Measurements from ENCODE around the gene PBRM1.

The PBRM1 gene

DNA sequence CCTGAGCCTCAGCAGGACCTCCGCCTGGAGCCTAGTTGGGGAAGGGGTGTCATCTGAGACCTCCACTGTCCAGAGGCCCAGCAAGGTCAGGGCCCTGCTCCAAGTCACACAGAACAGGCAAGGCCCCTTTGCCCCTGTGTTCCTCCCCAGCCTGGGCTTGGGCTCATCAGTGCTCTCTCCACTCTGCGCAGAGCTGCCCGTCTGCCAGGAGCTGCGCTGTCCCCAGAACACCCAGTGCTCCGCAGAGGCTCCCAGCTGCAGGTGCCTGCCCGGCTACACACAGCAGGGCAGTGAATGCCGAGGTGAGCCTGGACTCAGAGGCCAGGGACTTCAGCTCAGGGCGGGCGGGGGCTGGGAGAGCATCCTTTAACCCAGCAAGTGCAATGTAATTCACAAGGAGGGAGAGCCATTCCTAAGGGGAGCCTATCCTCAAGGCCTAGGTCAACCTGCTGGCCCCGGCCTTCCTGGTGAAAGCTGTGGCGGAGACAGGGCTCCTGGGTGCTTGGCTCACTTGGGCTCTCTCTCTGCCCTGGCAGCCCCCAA lies 182.8 kb downstream of the PBRM1 start:
- DNase-seq = no peak

DNA sequence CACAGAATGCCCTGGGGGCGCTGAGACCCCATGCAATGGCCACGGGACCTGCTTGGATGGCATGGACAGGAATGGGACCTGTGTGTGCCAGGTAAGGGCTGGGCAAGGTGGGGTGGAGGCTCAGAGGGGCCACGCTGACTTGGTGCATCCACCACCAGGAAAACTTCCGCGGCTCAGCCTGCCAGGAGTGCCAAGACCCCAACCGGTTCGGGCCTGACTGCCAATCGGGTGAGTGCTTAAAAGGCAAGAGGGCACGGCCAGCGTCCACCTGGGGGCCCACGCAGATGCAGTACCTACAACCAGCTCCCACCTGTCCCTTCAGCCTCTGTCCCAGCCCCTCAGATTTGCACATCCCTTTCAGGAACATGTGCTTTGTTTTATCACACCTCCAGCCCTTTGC lies 183.7 kb downstream of the PBRM1 start:
- no peak for DNase-seq

DNA sequence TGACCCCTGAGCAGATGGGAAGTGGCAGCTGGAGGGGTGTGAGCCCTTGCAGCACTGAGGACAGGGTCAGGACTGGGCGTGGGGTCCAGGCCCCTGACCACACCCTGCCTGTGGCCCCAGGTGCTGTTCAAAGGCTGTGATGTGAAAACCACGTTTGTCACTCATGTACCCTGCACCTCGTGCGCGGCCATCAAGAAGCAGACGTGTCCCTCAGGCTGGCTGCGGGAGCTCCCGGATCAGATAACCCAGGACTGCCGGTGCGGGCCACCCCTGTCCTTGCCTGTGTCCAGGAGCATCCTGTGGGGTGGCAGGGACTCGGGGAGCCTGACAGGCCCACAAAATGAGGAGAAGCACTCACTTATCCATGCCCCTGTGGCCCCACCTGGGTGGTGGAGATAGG lies 184.7 kb downstream of the PBRM1 start:
- DNase-seq = no peak

DNA sequence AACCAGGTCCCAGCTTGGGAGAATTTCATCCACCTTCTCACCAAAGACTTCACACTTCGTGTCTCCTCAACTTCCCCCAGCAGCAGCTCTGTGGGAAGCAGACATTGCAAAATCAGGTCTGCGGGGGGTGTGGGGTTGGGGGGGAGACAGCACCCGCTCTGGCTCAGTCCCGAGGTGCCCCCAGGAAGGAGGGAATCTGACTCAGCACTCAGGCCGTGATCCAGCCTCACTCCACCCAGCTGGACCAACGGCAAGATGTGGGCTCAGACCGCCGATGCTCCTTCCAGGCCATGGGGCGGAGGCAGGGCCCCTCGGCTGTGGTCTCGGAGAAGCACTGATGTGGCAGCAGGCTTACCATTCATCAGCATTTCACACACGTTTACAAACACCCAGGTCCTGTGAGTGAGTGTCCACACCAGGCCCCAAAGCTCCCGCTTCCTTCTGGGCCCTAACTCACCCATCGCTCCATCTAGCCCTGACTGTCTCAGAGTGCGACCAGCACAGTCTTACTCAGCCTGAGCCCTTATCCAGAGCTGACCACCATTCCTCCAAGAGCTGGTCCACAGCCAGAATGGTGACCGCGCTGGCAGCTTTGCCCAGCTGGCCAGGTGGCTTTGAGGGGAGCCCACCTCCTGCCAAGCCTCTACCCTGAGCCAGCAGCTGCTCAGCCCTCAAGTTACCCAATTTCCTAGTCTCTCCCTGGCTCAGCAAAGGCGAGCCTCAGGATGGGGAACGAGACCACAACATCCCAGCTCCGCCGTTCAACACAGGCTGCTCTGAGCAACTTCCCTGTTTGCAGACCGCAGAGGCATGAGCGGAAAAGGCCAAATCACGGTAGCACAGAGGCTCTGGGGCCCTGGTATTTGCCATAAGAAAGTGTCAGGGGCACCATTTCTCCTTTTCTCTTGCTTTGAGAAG lies 187.3 kb downstream of the PBRM1 start:
- DNase-seq = peak; percentile 29 to 60

DNA sequence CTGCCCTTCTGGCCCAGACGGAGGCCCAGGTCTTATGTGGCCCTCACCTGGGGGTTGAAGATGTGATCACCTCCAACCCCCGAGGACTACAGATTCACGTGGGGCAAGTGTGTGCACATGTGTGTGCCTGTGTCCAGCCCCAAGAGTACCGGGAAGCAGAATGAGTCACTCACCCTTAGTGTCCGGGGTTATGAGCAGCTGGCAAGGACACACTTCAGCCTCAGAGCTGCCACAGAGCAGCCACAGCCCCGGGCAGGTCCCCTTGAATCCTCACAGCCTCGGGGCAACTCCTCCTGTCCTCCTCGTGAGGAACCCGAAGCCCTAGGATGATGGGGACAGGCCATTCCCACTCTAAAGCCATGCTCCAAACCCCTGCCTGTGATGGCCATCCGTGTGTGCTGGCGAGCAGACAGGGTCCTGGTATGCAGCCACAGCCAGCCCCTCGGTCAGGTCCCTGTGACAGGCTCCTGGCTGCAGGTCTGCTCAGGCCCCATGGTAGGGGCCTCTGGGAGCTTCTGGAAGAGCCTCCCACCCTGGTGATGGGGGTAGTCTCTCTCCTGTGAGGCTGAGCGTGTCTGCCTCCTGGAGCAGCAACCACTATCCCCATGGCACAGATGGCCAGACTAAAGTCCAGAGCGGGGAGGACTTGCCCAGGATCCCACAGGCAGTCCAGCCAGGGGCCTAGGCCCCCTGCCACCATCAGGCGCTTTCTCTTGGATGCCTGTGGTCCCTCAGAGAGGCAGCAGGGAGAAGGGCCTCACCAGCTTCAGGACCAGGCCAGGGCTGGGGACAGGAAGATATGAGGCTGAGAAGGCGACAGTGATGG lies 189.7 kb downstream of the PBRM1 start:
- peak in 1 of 2 donors; percentile 28 for DNase-seq

All from CD4-positive, alpha-beta T cell treated with Interferon alpha-2 for 1 hour (primary cell).